ENCODE results near the gene ADH5.
"Not testable (repeated sequence)": the region's sequence is repeated elsewhere in the genome, so short reads cannot be mapped to it uniquely, and the experiment has no call there.

Gene ADH5

GRCh38 chr4:99029852-99030251 lies 58.7 kb downstream of the ADH5 start:
- no peak for DNase-seq (ENCODE audit: low read depth in 2 of 2)

- DNase-seq (ENCODE audit: low read depth in 2 of 2) = no peak
Measured at GRCh38 chr4:99029018-99029735, 59.4 kb downstream of the ADH5 start.

- no peak for DNase-seq (ENCODE audit: low read depth in 2 of 2)
Measured at GRCh38 chr4:99028187-99028586, 60.4 kb downstream of the ADH5 start.

GRCh38 chr4:99027304-99027703 lies 61.3 kb downstream of the ADH5 start:
- no peak for DNase-seq (ENCODE audit: low read depth in 2 of 2)

GRCh38 chr4:99025506-99025905 lies 63.1 kb downstream of the ADH5 start:
- no peak for DNase-seq (ENCODE audit: low read depth in 2 of 2)

GRCh38 chr4:99024481-99025275 lies 63.9 kb downstream of the ADH5 start:
- DNase-seq (ENCODE audit: low read depth in 2 of 2) = no peak

GRCh38 chr4:99023800-99024251 lies 64.8 kb downstream of the ADH5 start:
- not testable (repeated sequence) for DNase-seq (ENCODE audit: low read depth in 2 of 2)

GRCh38 chr4:99022566-99022965 lies 66.0 kb downstream of the ADH5 start:
- no peak for DNase-seq (ENCODE audit: low read depth in 2 of 2)

GRCh38 chr4:99021386-99021785 lies 67.2 kb downstream of the ADH5 start:
- DNase-seq (ENCODE audit: low read depth in 2 of 2) = no peak

Measured in stimulated activated CD8-positive, alpha-beta memory T cell treated with anti-CD3 and anti-CD28 coated beads, Interleukin-15, amount 100 ng/mL, for 48 hours (primary cell).